K562 (cell line): ENCODE results near the gene LDLRAD1. TPM values are rescaled to one million over a fixed set of nuclear protein-coding genes. Genes with fewer than 3 reads are reported as not detected.

Experiments
- ATAC-seq: fragments of 200-7000 bp; cut with Tn5 transposase; 3 replicates; pipeline ENCODE4 v1.9.1; 2020; ENCODE audit warnings: moderate library complexity
- BruUV-seq: library from RNA; stranded (reverse); fragments of 400-500 nt; replicated peaks from 2 replicates; lab custom pipeline; 2021; lab: Mats Ljungman, UMichigan
- CTCF ChIA-PET: fragments of 300-600 bp; formaldehyde crosslinking; extraction: SDS; loops from one replicate; lab custom pipeline; 2021; ENCODE audit warnings: low intra/inter-chr PET ratio; lab: Yijun Ruan, JAX
- POLR2A ChIA-PET: fragments of 300-600, 350-650 bp; sonication (Branson Sonifier 250); formaldehyde crosslinking; extraction: SDS; loops from one replicate; lab custom pipeline; 2021; ENCODE audit warnings: antibody characterized with exemption, inconsistent platforms; lab: Yijun Ruan, JAX
- DNase-seq, 4 experiments: peaks; one replicate each; pipeline versions ENCODE4 v3.0.0 to v3.0.0-alpha.2; 2011 to 2018; ENCODE audit warnings: low spot score in 3 of 4, mixed read lengths in 3 of 4; ENCODE audit errors: extremely low read depth in 1 of 4
- FAIRE-seq: peaks from 2 replicates; lab custom pipeline; 2011; peaks lifted over from hg19 to GRCh38; lab: Jason Lieb, UNC
- H2AFZ ChIP-seq: 2 replicates; pipeline ENCODE4 v1.6.0; 2011; ENCODE audit warnings: low read depth, low read length, control low read depth, inconsistent platforms
- H3K27ac ChIP-seq: fragments of 200-600 bp; 3 replicates; pipeline ENCODE4 v1.8.0; 2011; ENCODE audit warnings: low read depth, mild to moderate bottlenecking, control low read depth, inconsistent platforms, low read length, moderate library complexity, mixed read lengths; ENCODE audit errors: extremely low read depth
- H3K27me3 ChIP-seq, 2 experiments: fragments of 300-600 bp in 1 of 2; 2 replicates in 1 of 2; 3 replicates in 1 of 2; pipeline versions ENCODE4 v1.6.0 to v1.8.0; 2011; ENCODE audit warnings: inconsistent platforms in 2 of 2, low read length in 2 of 2, mild to moderate bottlenecking in 1 of 2, mixed read lengths in 1 of 2, moderate library complexity in 1 of 2; ENCODE audit not compliant: control insufficient read depth in 2 of 2, insufficient read depth in 2 of 2
- H3K36me3 ChIP-seq: fragments of 300-600 bp; 3 replicates; pipeline ENCODE4 v1.8.0; 2011; ENCODE audit warnings: mild to moderate bottlenecking, low read length, inconsistent platforms; ENCODE audit not compliant: control insufficient read depth, insufficient read depth
- H3K4me1 ChIP-seq, 2 experiments: fragments of 200-600 bp in 1 of 2; replicated peaks in 1 of 2; 2 replicates in 1 of 2; 3 replicates in 1 of 2; pipeline versions ENCODE4 v1.5.1 to v1.8.0; 2011; ENCODE audit warnings: inconsistent platforms in 2 of 2, low read length in 2 of 2, mild to moderate bottlenecking in 1 of 2, mixed read lengths in 1 of 2, moderate library complexity in 1 of 2; ENCODE audit not compliant: control insufficient read depth in 2 of 2, insufficient read depth in 2 of 2
- H3K4me2 ChIP-seq: 2 replicates; pipeline ENCODE4 v1.6.1; 2011; ENCODE audit warnings: low read length, control low read depth, inconsistent platforms, mixed read lengths; ENCODE audit not compliant: insufficient read depth
- H3K4me3 ChIP-seq: fragments of 200-600 bp; sonication (generic), shearing (Covaris generic); 2 replicates; pipeline ENCODE4 v1.5.1; 2016; ENCODE audit warnings: control low read depth, inconsistent platforms
- H3K79me2 ChIP-seq: fragments of 200-600 bp; 3 replicates; pipeline ENCODE4 v1.8.0; 2011; ENCODE audit warnings: low read length, inconsistent platforms; ENCODE audit not compliant: control insufficient read depth, insufficient read depth
- H3K9ac ChIP-seq, 2 experiments: 2 replicates each; pipeline versions ENCODE4 v1.6.0 to v1.6.1; 2011; ENCODE audit warnings: low read depth in 2 of 2, low read length in 2 of 2, control low read depth in 1 of 2, inconsistent platforms in 1 of 2, mild to moderate bottlenecking in 1 of 2, mixed read lengths in 1 of 2; ENCODE audit not compliant: insufficient read depth in 1 of 2
- H3K9me1 ChIP-seq: one replicate; pipeline ENCODE4 v1.6.0; 2011; ENCODE audit warnings: inconsistent platforms, mild to moderate bottlenecking, low read length, moderate library complexity; ENCODE audit not compliant: control insufficient read depth, insufficient read depth
- H3K9me3 ChIP-seq: replicated peaks from 2 replicates; pipeline ENCODE4 v1.5.1; 2011; ENCODE audit warnings: low read depth, low read length, inconsistent platforms; ENCODE audit not compliant: control insufficient read depth, insufficient read depth
- H4K20me1 ChIP-seq: replicated peaks from 2 replicates; pipeline ENCODE4 v1.6.1; 2011; ENCODE audit warnings: low read length, inconsistent platforms, mixed read lengths; ENCODE audit not compliant: control insufficient read depth, insufficient read depth
- LEF1 ChIP-seq: fragments of 450-650 bp; IDR thresholded peaks from 2 replicates; pipeline ENCODE4 v1.6.1; 2016; ENCODE audit warnings: mild to moderate bottlenecking
- MXD1 ChIP-seq: fragments of 250-450 bp; sonication (Bioruptor Pico); IDR thresholded peaks from 2 replicates; pipeline ENCODE4 v1.8.0; 2021; ENCODE audit warnings: borderline replicate concordance, mild to moderate bottlenecking, moderate library complexity; ENCODE audit not compliant: poor library complexity, severe bottlenecking
- NUFIP1 ChIP-seq: fragments of 450-650 bp; IDR thresholded peaks from 2 replicates; pipeline ENCODE4 v1.6.1; 2018; ENCODE audit not compliant: partially characterized antibody
- ZC3H11A ChIP-seq: IDR thresholded peaks from 2 replicates; pipeline ENCODE4 v1.6.1; 2012; ENCODE audit warnings: low read depth, low read length, improper control_type of control experiment
- WGBS: fragments of 100-300 bp; shearing (Covaris generic); methylation state at CpG from one replicate; pipeline ENCODE4 v1.1.6; 2016; ENCODE audit warnings: low coverage, mixed read lengths; ENCODE audit not compliant: insufficient coverage; ENCODE audit errors: missing lambda C conversion rate; 5-methylcytosine and 5-hydroxymethylcytosine counted together
- in situ Hi-C: fragments of 300-500 bp; cut with MboI; formaldehyde crosslinking; loops from 4 replicates; pipeline ENCODE4 v1.15.0; 2018; ENCODE audit warnings: inconsistent platforms, mixed read lengths
- intact Hi-C: fragments of 100-400 bp; cut with micrococcal nuclease; formaldehyde crosslinking; loops from 2 replicates; pipeline ENCODE4 v1.14.2; 2022
- polyA plus RNA-seq, 8 experiments: library from polyadenylated mRNA; depleted of rRNA in 4 of 8; stranded (reverse) in 5 of 8; unstranded in 3 of 8; fragments of >200 nt; fragmentation: Nextera tagmentation in 2 of 8; fragmentation: Illumina TruSeq in 1 of 8; extraction: Ambion mirVana in 2 of 8; extraction: Trizol in 1 of 8; gene quantifications; 2 replicates each; pipeline versions ENCODE4 v1.2.1 to v1.2.3, GENCODE V29; 2011 to 2014; ENCODE audit warnings: inconsistent platforms in 1 of 8, missing spikeins in 1 of 8
- total RNA-seq, 7 experiments: library from RNA; depleted of rRNA in 6 of 7; stranded (reverse); fragments of >200 nt in 6 of 7; fragmentation: Illumina TruSeq in 2 of 7; extraction: Trizol in 2 of 7; gene quantifications; 2 replicates each; pipeline versions ENCODE4 v1.2.1 to v1.2.3, GENCODE V29; 2011 to 2021; ENCODE audit warnings: low replicate concordance in 1 of 7

The LDLRAD1 gene
- total and polyA plus RNA-seq, 9 of the 15 experiments (the other 6 are each of a cell fraction or from before 2014, with no cell fraction given) = not detected

- Histone ChIP-seq H3K4me3 (no peak overlapping the region), H3K9me3 (no peaks in the 10 kb centered on the region), H3K36me3 (no peaks in the 10 kb centered on the region), H3K9ac (0 out of 4 replicates have a peak overlapping the region, but pooled peaks of 1 of the 2 experiments have one; percentile 49), H3K4me1 (peaks cover 0 to 6% of the 10 kb centered on the region in 2 experiments; a peak in 1 of 5 replicates), H3K27ac (no peak overlapping the region), H3K79me2 (no peaks in the 10 kb centered on the region), H3K4me2 (no peak overlapping the region), H4K20me1 (0 out of 2 replicates have a peak, but pooled peaks cover 11% of the 10 kb centered on the region), H3K9me1 (no peaks in the 10 kb centered on the region), H3K27me3 (peaks cover 55 to 83% of the 10 kb centered on the region in 2 experiments), H2AFZ (no peak overlapping the region)
- in situ Hi-C loops = no loop called here
- no peak for FAIRE-seq
- intact Hi-C loops = no loop called here
- DNase-seq = no peak
- CTCF ChIA-PET = no interaction called here
- no peak for ATAC-seq
- no TSS peak for BruUV-seq
- TF ChIP-seq LEF1 (no peak), MXD1 (CRISPR knock-in tag) (no peak), NUFIP1 (no peak), ZC3H11A (no peak)
- WGBS = 0% methylated on average over 4 of the region's 5 CpGs
- POLR2A ChIA-PET = interaction anchor here (0.7 kb wide), 1 partner anchor 44 kb away, joined by 3 read pairs; no protein-coding TSS in a partner anchor
Observed at GRCh38 chr1:54010415-54011117, 7.4 kb downstream of the LDLRAD1 start.
